Chondrocyte (in vitro differentiated cells): Measurements from ENCODE around the gene ZBTB5. TPM values are rescaled to one million over a fixed set of nuclear protein-coding genes. Genes with fewer than 3 reads are reported as not detected.
"Not testable (repeated sequence)": the region's sequence is repeated elsewhere in the genome, so short reads cannot be mapped to it uniquely, and the experiment has no call there.

Experiments
- DNase-seq: peaks from one replicate; pipeline ENCODE4 v3.0.0; 2021; ENCODE audit warnings: mixed read lengths, low spot score
- H3K27ac Mint-ChIP-seq: one replicate; pipeline ENCODE4 v1.8.0; 2021; ENCODE audit warnings: mild to moderate bottlenecking, moderate library complexity, mixed read lengths; ENCODE audit not compliant: unreplicated experiment
- H3K27me3 Mint-ChIP-seq: 2 replicates; pipeline ENCODE4 v1.8.0; 2021; ENCODE audit warnings: low read depth, mixed read lengths
- H3K36me3 Mint-ChIP-seq: 2 replicates; pipeline ENCODE4 v1.8.0; 2021; ENCODE audit warnings: low read depth, mixed read lengths
- H3K4me1 Mint-ChIP-seq: 2 replicates; pipeline ENCODE4 v1.8.0; 2021; ENCODE audit warnings: low read depth, mild to moderate bottlenecking, mixed read lengths
- H3K4me3 Mint-ChIP-seq: one replicate; pipeline ENCODE4 v1.8.0; 2021; ENCODE audit warnings: mild to moderate bottlenecking, moderate library complexity, mixed read lengths; ENCODE audit not compliant: unreplicated experiment
- H3K9me3 Mint-ChIP-seq: 2 replicates; pipeline ENCODE4 v1.8.0; 2021; ENCODE audit warnings: low read depth, mixed read lengths
- CTCF ChIP-seq: fragments of 200-600 bp; sonication (generic); IDR thresholded peaks from 2 replicates; pipeline ENCODE4 v1.5.0; 2021; ENCODE audit warnings: antibody characterized with exemption, mild to moderate bottlenecking, moderate library complexity
- total RNA-seq: library from RNA; stranded (reverse); gene quantifications from 3 replicates; pipeline ENCODE4 v1.2.1, GENCODE V29; 2021

ZBTB5 gene
- total RNA-seq, 1 donor from 2014 or later: 14.5 TPM

DNA sequence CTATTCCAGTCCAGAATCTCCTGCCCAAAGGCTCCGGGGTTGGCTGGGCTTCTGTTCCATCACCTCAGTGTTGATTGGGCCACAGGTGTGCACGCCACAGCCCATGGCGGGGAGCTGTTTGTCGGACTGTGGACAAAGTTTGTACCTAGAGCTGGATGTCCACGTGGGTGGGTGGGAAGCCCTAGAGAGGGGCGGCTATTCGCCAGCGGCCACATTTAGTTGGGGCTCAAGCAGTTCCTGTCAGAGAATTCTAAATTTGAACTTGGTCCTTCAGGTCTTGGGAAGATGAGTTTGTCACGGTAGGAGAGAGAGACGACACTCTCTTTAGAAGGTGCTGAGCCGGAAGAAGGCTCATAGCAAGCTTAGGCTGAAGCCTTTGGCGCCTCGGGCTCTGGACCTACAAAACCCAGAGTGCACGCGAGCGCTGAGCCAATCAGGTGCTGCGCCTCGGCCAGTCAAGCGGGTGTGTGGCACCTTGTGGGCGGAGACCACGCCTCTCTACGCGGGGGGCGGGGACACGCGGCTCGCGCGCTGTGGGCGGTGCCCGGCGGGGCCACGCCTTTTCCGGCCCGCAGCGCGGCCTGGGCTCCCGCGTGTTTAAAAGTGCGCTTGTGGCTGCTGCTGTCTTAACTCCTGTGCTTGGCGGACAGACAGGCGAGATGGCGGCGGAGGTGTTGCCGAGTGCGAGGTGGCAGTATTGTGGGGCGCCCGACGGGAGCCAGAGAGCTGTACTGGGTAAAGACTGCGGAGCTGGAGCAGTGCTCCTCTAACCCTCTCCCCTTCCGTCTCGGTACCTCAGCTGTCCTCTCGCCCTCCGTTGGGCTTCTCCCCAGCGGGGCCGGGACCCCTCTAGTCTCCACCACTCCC lies 20.4 kb upstream of the ZBTB5 start, which contains the start of gene POLR1E:
Gene POLR1E (plus strand): TSS at position 560 of the 867 bp plus-strand sequence. CDS start 100 bp downstream, at position 660.
- TF ChIP-seq CTCF: peak; percentile 13
- no peaks in the 10 kb centered on the region for H3K27me3 Mint-ChIP-seq
- peaks cover 28% of the 10 kb centered on the region for H3K4me1 Mint-ChIP-seq
- peaks cover 6% of the 10 kb centered on the region for H3K36me3 Mint-ChIP-seq
- no peaks in the 10 kb centered on the region for H3K9me3 Mint-ChIP-seq
- peak within 1 kb of the TSS; percentile 74 for H3K27ac Mint-ChIP-seq
- peak within 1 kb of the TSS; percentile 79 for H3K4me3 Mint-ChIP-seq
- peak; percentile 97 for DNase-seq

DNA sequence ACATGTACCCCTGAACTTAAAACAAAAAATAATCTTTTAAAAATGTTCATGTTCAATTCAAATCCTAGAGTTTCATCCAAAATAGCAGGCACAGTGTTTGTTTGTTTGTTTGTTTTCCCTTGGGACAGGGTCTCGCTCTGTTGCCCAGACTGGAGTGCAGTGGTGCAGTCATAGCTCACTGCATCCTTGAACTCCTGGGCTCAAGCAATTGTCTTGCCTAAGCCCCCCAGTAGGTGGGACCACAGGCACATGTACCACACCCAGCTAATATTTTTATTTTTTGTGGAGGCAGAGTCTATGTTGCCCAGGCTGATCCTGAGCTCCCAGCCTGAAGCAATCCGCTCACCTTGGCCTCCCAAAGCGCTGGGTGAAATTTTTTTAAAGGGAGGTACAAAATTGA lies 15.5 kb upstream of the ZBTB5 start:
- H3K4me1 Mint-ChIP-seq: peaks cover 8% of the 10 kb centered on the region
- no peak for DNase-seq
- no peaks in the 10 kb centered on the region for H3K9me3 Mint-ChIP-seq
- no peak for TF ChIP-seq CTCF
- no peak overlapping the region for H3K27ac Mint-ChIP-seq
- H3K27me3 Mint-ChIP-seq: peaks cover 7% of the 10 kb centered on the region
- H3K36me3 Mint-ChIP-seq: no peaks in the 10 kb centered on the region
- no peak overlapping the region for H3K4me3 Mint-ChIP-seq

GRCh38 chr9:37477987-37478619 lies 12.9 kb upstream of the ZBTB5 start:
- not testable (repeated sequence) for H3K4me1 Mint-ChIP-seq, H3K27me3 Mint-ChIP-seq, H3K36me3 Mint-ChIP-seq, DNase-seq, H3K4me3 Mint-ChIP-seq, H3K27ac Mint-ChIP-seq, H3K9me3 Mint-ChIP-seq

DNA sequence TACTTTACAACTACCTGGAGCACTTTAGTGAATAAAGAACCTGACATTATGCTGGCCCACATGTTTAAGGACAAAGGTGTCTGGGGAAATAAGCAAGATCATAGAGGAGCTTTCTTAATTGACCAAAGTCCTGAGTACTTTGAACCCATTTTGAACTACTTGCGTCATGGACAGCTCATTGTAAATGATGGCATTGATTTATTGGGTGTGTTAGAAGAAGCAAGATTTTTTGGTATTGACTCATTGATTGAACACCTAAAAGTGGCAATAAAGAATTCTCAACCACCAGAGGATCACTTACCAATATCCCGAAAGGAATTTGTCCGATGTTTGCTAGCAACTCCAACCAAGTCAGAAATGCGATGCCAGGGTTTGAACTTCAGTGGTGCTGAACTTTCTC lies 12.2 kb upstream of the ZBTB5 start:
- H3K27me3 Mint-ChIP-seq, H3K36me3 Mint-ChIP-seq, H3K4me1 Mint-ChIP-seq, H3K9me3 Mint-ChIP-seq, H3K4me3 Mint-ChIP-seq, DNase-seq, H3K27ac Mint-ChIP-seq: not testable (repeated sequence)

DNA sequence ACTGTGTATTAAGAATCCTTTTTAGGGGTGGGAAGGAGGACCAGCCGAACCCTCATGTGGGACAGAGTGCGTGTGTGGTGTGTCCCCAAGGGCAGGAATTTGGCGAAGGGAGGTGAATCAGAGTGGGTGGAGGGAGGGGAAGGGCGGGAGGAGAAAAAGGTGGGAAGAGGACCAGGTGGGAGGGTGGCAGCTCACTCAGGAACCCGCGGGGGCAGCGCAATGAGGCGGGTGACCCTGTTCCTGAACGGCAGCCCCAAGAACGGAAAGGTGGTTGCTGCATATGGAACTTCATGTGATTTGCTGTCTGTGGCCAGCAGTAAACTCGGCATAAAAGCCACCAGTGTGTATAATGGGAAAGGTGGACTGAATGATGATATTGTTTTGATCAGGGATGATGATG lies 11.7 kb upstream of the ZBTB5 start:
- Mint-ChIP-seq H3K36me3 (no peaks in the 10 kb centered on the region), H3K4me1 (peaks cover 8% of the 10 kb centered on the region), H3K27ac (no peak overlapping the region), H3K27me3 (peaks cover 7% of the 10 kb centered on the region), H3K9me3 (peaks cover 8% of the 10 kb centered on the region), H3K4me3 (no peak overlapping the region)
- no peak for TF ChIP-seq CTCF
- DNase-seq: no peak

GRCh38 chr9:37474438-37474837 lies 9.2 kb upstream of the ZBTB5 start:
- no peaks in the 10 kb centered on the region for H3K36me3 Mint-ChIP-seq
- no peak overlapping the region for H3K27ac Mint-ChIP-seq
- peaks cover 8% of the 10 kb centered on the region for H3K9me3 Mint-ChIP-seq
- H3K27me3 Mint-ChIP-seq: peaks cover 7% of the 10 kb centered on the region
- H3K4me1 Mint-ChIP-seq: peaks cover 14% of the 10 kb centered on the region
- no peak for TF ChIP-seq CTCF
- DNase-seq: no peak
- H3K4me3 Mint-ChIP-seq: no peak overlapping the region

DNA sequence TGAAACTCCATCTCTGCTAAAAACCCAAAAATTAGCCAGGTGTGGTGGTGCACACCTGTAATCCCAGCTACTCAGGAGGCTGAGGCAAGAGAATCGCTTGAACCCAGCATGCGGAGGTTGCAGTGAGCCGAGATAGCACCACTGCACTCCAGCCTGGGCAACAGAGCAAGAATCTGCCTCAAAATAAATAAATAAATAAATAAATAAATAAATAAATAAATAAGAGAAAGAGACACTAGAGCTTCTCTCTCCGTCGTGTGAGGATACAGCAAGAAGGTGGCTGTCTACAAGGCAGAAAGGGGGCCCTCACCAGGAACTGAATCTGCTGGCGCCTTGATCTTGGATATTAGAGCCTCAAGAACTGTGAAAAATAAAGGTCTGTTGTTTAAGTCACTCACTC lies 8.7 kb upstream of the ZBTB5 start:
- not testable (repeated sequence) for H3K9me3 Mint-ChIP-seq, H3K27me3 Mint-ChIP-seq, H3K4me3 Mint-ChIP-seq, H3K27ac Mint-ChIP-seq, H3K36me3 Mint-ChIP-seq, DNase-seq
- H3K4me1 Mint-ChIP-seq: peaks cover 14% of the 10 kb centered on the region
